DND-41 (cell line): ENCODE measurements around the gene LINGO3.

Experiments
- ATAC-seq: fragments of 200-7000 bp; cut with Tn5 transposase; 3 replicates; pipeline ENCODE4 v1.9.1; 2021; ENCODE audit warnings: low read depth; ENCODE audit not compliant: insufficient read depth
- DNase-seq: peaks from one replicate; pipeline ENCODE4 v3.0.0-alpha.2; 2020
- H2AFZ ChIP-seq: 2 replicates; pipeline ENCODE4 v1.6.0; 2012; ENCODE audit warnings: low read depth, low read length
- H3K27ac ChIP-seq: 2 replicates; pipeline ENCODE4 v1.5.1; 2012; ENCODE audit warnings: low read length, inconsistent platforms
- H3K27me3 ChIP-seq: fragments of 200-600 bp; sonication (generic); 2 replicates; pipeline ENCODE4 v1.6.0; 2012; ENCODE audit warnings: low read length, mild to moderate bottlenecking, inconsistent platforms; ENCODE audit not compliant: insufficient read depth, poor library complexity
- H3K36me3 ChIP-seq: 2 replicates; pipeline ENCODE4 v1.5.1; 2012; ENCODE audit warnings: low read length, inconsistent platforms; ENCODE audit not compliant: insufficient read depth
- H3K4me1 ChIP-seq: 2 replicates; pipeline ENCODE4 v1.5.1; 2012; ENCODE audit warnings: mild to moderate bottlenecking, low read length; ENCODE audit not compliant: insufficient read depth
- H3K4me2 ChIP-seq: 2 replicates; pipeline ENCODE4 v1.6.0; 2012; ENCODE audit warnings: mild to moderate bottlenecking, moderate library complexity, low read length, inconsistent platforms; ENCODE audit not compliant: insufficient read depth
- H3K4me3 ChIP-seq, 2 experiments: fragments of 200-600 bp in 1 of 2; shearing (Covaris generic) in 1 of 2; 2 replicates each; pipeline ENCODE4 v1.5.1; 2012 to 2016; ENCODE audit warnings: inconsistent platforms in 2 of 2, low read length in 2 of 2, mild to moderate bottlenecking in 2 of 2, low read depth in 1 of 2, moderate library complexity in 1 of 2
- H3K79me2 ChIP-seq: 2 replicates; pipeline ENCODE4 v1.6.0; 2012; ENCODE audit warnings: low read length, inconsistent platforms; ENCODE audit not compliant: insufficient read depth
- H3K9ac ChIP-seq: 2 replicates; pipeline ENCODE4 v1.6.0; 2012; ENCODE audit warnings: low read depth, mild to moderate bottlenecking, inconsistent platforms, low read length, moderate library complexity
- H3K9me3 ChIP-seq: 2 replicates; pipeline ENCODE4 v1.5.1; 2012; ENCODE audit warnings: low read length, moderate library complexity, mild to moderate bottlenecking, inconsistent platforms; ENCODE audit not compliant: insufficient read depth, severe bottlenecking
- H4K20me1 ChIP-seq: 2 replicates; pipeline ENCODE4 v1.6.0; 2012; ENCODE audit warnings: low read length; ENCODE audit not compliant: insufficient read depth
- EZH2 ChIP-seq: IDR thresholded peaks from 3 replicates; pipeline ENCODE4 v1.6.1; 2012; ENCODE audit warnings: borderline replicate concordance, low read depth, mild to moderate bottlenecking, moderate library complexity, low read length, inconsistent platforms; ENCODE audit not compliant: severe bottlenecking
- TF ChIP-seq, protein P1 (sequence below): IDR thresholded peaks from 2 replicates; pipeline ENCODE4 v1.5.1; 2012; ENCODE audit warnings: borderline replicate concordance, low read length, moderate library complexity, mild to moderate bottlenecking; ENCODE audit not compliant: poor library complexity, severe bottlenecking; ENCODE audit errors: extremely low read depth

The LINGO3 gene

GRCh38 chr19:2291185-2291751, 16.7 kb downstream of the LINGO3 start:
- no peak for TF ChIP-seq EZH2
- TF ChIP-seq, protein P1, sequence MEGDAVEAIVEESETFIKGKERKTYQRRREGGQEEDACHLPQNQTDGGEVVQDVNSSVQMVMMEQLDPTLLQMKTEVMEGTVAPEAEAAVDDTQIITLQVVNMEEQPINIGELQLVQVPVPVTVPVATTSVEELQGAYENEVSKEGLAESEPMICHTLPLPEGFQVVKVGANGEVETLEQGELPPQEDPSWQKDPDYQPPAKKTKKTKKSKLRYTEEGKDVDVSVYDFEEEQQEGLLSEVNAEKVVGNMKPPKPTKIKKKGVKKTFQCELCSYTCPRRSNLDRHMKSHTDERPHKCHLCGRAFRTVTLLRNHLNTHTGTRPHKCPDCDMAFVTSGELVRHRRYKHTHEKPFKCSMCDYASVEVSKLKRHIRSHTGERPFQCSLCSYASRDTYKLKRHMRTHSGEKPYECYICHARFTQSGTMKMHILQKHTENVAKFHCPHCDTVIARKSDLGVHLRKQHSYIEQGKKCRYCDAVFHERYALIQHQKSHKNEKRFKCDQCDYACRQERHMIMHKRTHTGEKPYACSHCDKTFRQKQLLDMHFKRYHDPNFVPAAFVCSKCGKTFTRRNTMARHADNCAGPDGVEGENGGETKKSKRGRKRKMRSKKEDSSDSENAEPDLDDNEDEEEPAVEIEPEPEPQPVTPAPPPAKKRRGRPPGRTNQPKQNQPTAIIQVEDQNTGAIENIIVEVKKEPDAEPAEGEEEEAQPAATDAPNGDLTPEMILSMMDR, result no peak
- no peak overlapping the region for H2AFZ ChIP-seq
- no peak for ATAC-seq

GRCh38 chr19:2290441-2291184, 17.3 kb downstream of the LINGO3 start:
- no peak for TF ChIP-seq EZH2
- DNase-seq (no peak), ATAC-seq (no peak)
- Histone ChIP-seq H3K36me3 (no peaks in the 10 kb centered on the region), H3K9ac (no peak overlapping the region), H2AFZ (no peak overlapping the region), H4K20me1 (peaks cover 9% of the 10 kb centered on the region; the same call in 1 of the 2 replicates), H3K9me3 (no peaks in the 10 kb centered on the region), H3K79me2 (no peaks in the 10 kb centered on the region), H3K27me3 (no peaks in the 10 kb centered on the region), H3K4me3 (no peak overlapping the region), H3K4me2 (0 out of 2 replicates have a peak overlapping the region, but pooled peaks have one; percentile 51), H3K4me1 (peaks cover 11% of the 10 kb centered on the region), H3K27ac (no peak overlapping the region)

More at GRCh38 chr19:2291185-2291751, 16.7 kb downstream of the LINGO3 start:
- no peaks in the 10 kb centered on the region for H3K9me3 ChIP-seq
- no peaks in the 10 kb centered on the region for H3K27me3 ChIP-seq
- no peak overlapping the region for H3K27ac ChIP-seq
- no peaks in the 10 kb centered on the region for H3K79me2 ChIP-seq
- no peak overlapping the region for H3K4me3 ChIP-seq
- no peak for DNase-seq
- H3K36me3 ChIP-seq, result no peaks in the 10 kb centered on the region
- H3K4me2 ChIP-seq, result no peak overlapping the region
- peaks cover 11% of the 10 kb centered on the region for H3K4me1 ChIP-seq
- H4K20me1 ChIP-seq, result peaks cover 9% of the 10 kb centered on the region; the same call in 1 of the 2 replicates
- no peak overlapping the region for H3K9ac ChIP-seq

GRCh38 chr19:2289714-2290435, 18.1 kb downstream of the LINGO3 start:
- H3K9ac ChIP-seq, result peak overlapping the region; percentile 42; the same call in 1 of the 2 replicates
- H4K20me1 ChIP-seq, result peaks cover 9% of the 10 kb centered on the region; the same call in 1 of the 2 replicates
- H3K9me3 ChIP-seq, result no peaks in the 10 kb centered on the region
- peak overlapping the region; percentile 51 for H3K4me2 ChIP-seq
- H3K4me1 ChIP-seq, result peaks cover 11% of the 10 kb centered on the region
- no peaks in the 10 kb centered on the region for H3K36me3 ChIP-seq
- DNase-seq (peak; percentile 18), ATAC-seq (peak; percentile 23; the same call in 2 of the 3 replicates)
- H3K4me3 ChIP-seq, result peak overlapping the region in 1 of 2 experiments; percentile 32; a peak in 1 of 4 replicates
- H3K27ac ChIP-seq, result no peak overlapping the region
- no peaks in the 10 kb centered on the region for H3K27me3 ChIP-seq
- H2AFZ ChIP-seq, result peak overlapping the region; percentile 45; the same call in 1 of the 2 replicates
- TF ChIP-seq EZH2, result no peak
- TF ChIP-seq, protein P1, result no peak
- no peaks in the 10 kb centered on the region for H3K79me2 ChIP-seq
